Measurements from ENCODE around the gene COPA.
"Not testable (repeated sequence)": the region's sequence is repeated elsewhere in the genome, so short reads cannot be mapped to it uniquely, and the experiment has no call there.

COPA gene

GRCh38 chr1:160342953-160343869 is at the start of gene COPA, which contains the start of gene NCSTN:
COPA (minus strand) TSS chr1:160343250; CDS start chr1:160343170, 80 bp downstream.
NCSTN (plus strand) TSS chr1:160343383; CDS start chr1:160343397, 14 bp downstream.
- DNase-seq, result peak; percentile 28 to 93 (median 84)

GRCh38 chr1:160388406-160388805 is 45.4 kb upstream of the COPA start:
- DNase-seq, result not testable (repeated sequence)

- DNase-seq, result not testable (repeated sequence)
Observed at GRCh38 chr1:160384812-160385211, 41.8 kb upstream of the COPA start.

GRCh38 chr1:160377585-160378206 is 34.6 kb upstream of the COPA start:
- DNase-seq, result no peak

GRCh38 chr1:160376525-160377131 is 33.6 kb upstream of the COPA start:
- peak in 34 of 56 donors; percentile 5 to 77 (median 26) for DNase-seq

GRCh38 chr1:160375788-160376524 is 32.9 kb upstream of the COPA start:
- DNase-seq, result peak in 19 of 56 donors; percentile 10 to 67 (median 49)

GRCh38 chr1:160374306-160375110 is 31.5 kb upstream of the COPA start:
- DNase-seq, result no peak

GRCh38 chr1:160373696-160374095 is 30.6 kb upstream of the COPA start:
- no peak for DNase-seq

- peak in 5 of 56 donors; percentile 6 to 21 (median 14) for DNase-seq
Observed at GRCh38 chr1:160371756-160372155, 28.7 kb upstream of the COPA start.

GRCh38 chr1:160371346-160371631 is 28.2 kb upstream of the COPA start:
- no peak for DNase-seq

GRCh38 chr1:160370561-160371345 is 27.7 kb upstream of the COPA start:
- no peak for DNase-seq

GRCh38 chr1:160369087-160369486 is 26.0 kb upstream of the COPA start:
- no peak for DNase-seq

- DNase-seq, result no peak
Observed at GRCh38 chr1:160367934-160368923, 25.2 kb upstream of the COPA start.

GRCh38 chr1:160367516-160367900 is 24.5 kb upstream of the COPA start:
- no peak for DNase-seq

- no peak for DNase-seq
Observed at GRCh38 chr1:160366731-160367515, 23.9 kb upstream of the COPA start, which contains the start of gene NHLH1. NHLH1 (plus strand) TSS chr1:160367071; CDS start chr1:160370732, 3,661 bp downstream.

GRCh38 chr1:160365325-160365724 is 22.3 kb upstream of the COPA start:
- DNase-seq, result no peak

GRCh38 chr1:160363951-160364735 is 21.1 kb upstream of the COPA start:
- no peak for DNase-seq

Data from amygdala (tissue), 56 donors.